Measurements from ENCODE around the gene SLIT3. TPM values are rescaled to one million over a fixed set of nuclear protein-coding genes. Genes with fewer than 3 reads are reported as not detected.

SLIT3 gene
- total and polyA plus RNA-seq, 9 of the 15 experiments (the other 6 are each of a cell fraction or from before 2014, with no cell fraction given): 0.01 to 0.04 TPM; not detected in 7

- no peak overlapping the region for H3K27ac ChIP-seq (ENCODE audit: extremely low read depth, low read depth, low read length)
- no TSS peak for BruUV-seq (replicated peaks)
These were observed 248.7 kb downstream of the SLIT3 start for GRCh38 chr5:169052207-169052606.

More at GRCh38 chr5:169052207-169052606, 248.7 kb downstream of the SLIT3 start:
- peaks cover 0 to 6% of the 10 kb centered on the region in 2 experiments; a peak in 3 of 5 replicates for H3K27me3 ChIP-seq (ENCODE audit: control insufficient read depth in 2 of 2, insufficient read depth in 2 of 2, low read length in 2 of 2)
- no peaks in the 10 kb centered on the region for H3K9me1 ChIP-seq (ENCODE audit: control insufficient read depth, insufficient read depth, low read length)
- CTCF ChIA-PET (ENCODE audit: low intra/inter-chr PET ratio): no interaction called here
- H2AFZ ChIP-seq (ENCODE audit: low read depth, low read length): no peak overlapping the region
- 2% methylated on average over 3 of the region's 3 CpGs for WGBS (ENCODE audit: insufficient coverage, low coverage, missing lambda C conversion rate)
- no peak for DNase-seq (ENCODE audit: extremely low read depth in 1 of 4, low spot score in 3 of 4)
- no peak overlapping the region for H3K4me3 ChIP-seq
- H3K4me2 ChIP-seq (ENCODE audit: insufficient read depth, low read length): no peak overlapping the region
- H4K20me1 ChIP-seq (replicated peaks; ENCODE audit: control insufficient read depth, insufficient read depth, low read length): 0 out of 2 replicates have a peak, but pooled peaks cover 3% of the 10 kb centered on the region
- POLR2A ChIA-PET: no interaction called here
- intact Hi-C loops (cut with micrococcal nuclease): no loop called here
- no peak for ATAC-seq
- no peaks in the 10 kb centered on the region for H3K79me2 ChIP-seq (ENCODE audit: control insufficient read depth, insufficient read depth, low read length)
- no peak overlapping the region for H3K9ac ChIP-seq (ENCODE audit: insufficient read depth in 1 of 2, low read depth in 2 of 2, low read length in 2 of 2)
- H3K36me3 ChIP-seq (ENCODE audit: control insufficient read depth, insufficient read depth, low read length): no peaks in the 10 kb centered on the region
- in situ Hi-C loops (cut with MboI): no loop called here
- TF ChIP-seq ZBTB2 (IDR thresholded peaks at IDR 0.05): no peak
- TF ChIP-seq ZNF134 (CRISPR knock-in tag; conservative IDR thresholded peaks at IDR 0.05): no peak
- no peak for TF ChIP-seq ZBTB26 (CRISPR knock-in tag; IDR thresholded peaks at IDR 0.05)
- TF ChIP-seq USF2 (CRISPR knock-in tag; IDR thresholded peaks at IDR 0.05): no peak
- no peak for TF ChIP-seq RAD51 (IDR thresholded peaks at IDR 0.05; ENCODE audit: borderline replicate concordance, low read depth)
- no peak for TF ChIP-seq PATZ1 (CRISPR knock-in tag; IDR thresholded peaks at IDR 0.05; ENCODE audit: borderline replicate concordance)
- TF ChIP-seq NEUROD1 (IDR thresholded peaks at IDR 0.05; ENCODE audit: borderline replicate concordance, low read depth, low read length, partially characterized antibody): no peak
- TF ChIP-seq CTCFL (IDR thresholded peaks at IDR 0.05; ENCODE audit: borderline replicate concordance, insufficient read depth, low read depth, low read length, poor library complexity, severe bottlenecking): no peak
- TF ChIP-seq SAFB2 (IDR thresholded peaks at IDR 0.05; ENCODE audit: borderline replicate concordance, low read depth, low read length, severe bottlenecking): no peak
- TF ChIP-seq POU5F1 (IDR thresholded peaks at IDR 0.05; ENCODE audit: borderline replicate concordance, low read depth, low read length, partially characterized antibody): no peak
- TF ChIP-seq ZNF41 (CRISPR knock-in tag; conservative IDR thresholded peaks at IDR 0.05): no peak
- no peaks in the 10 kb centered on the region for H3K9me3 ChIP-seq (replicated peaks; ENCODE audit: control insufficient read depth, insufficient read depth, low read depth, low read length)
- no peaks in the 10 kb centered on the region for H3K4me1 ChIP-seq (replicated peaks in 1 of 2; ENCODE audit: control insufficient read depth in 2 of 2, insufficient read depth in 2 of 2, low read length in 2 of 2)
- no peak for FAIRE-seq
